ENCODE results near the gene DAZAP2. TPM values are rescaled to one million over a fixed set of nuclear protein-coding genes. Genes with fewer than 3 reads are reported as not detected.

The DAZAP2 gene
- polyA plus RNA-seq, 1 donor from 2014 or later, result 97.9 TPM

DNA sequence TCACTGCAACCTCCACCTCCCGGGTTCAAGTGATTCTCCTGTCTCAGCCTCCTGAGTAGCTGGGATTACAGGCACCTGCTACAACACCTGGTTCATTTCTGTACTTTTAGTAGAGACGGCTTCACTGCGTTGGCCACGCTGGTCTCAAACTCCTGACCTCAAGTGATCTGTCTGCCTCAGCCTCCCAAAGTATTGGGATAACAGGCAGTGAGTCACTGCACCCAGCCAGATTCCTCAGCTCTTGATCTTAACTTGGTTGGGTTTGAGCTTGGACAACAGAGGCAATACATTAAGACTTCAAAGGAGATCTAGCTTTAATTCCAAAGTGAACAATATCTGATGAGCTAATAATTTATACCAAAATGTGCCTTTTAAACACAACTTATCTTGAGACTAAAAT, 5.6 kb downstream of the DAZAP2 start:
- no peaks in the 10 kb centered on the region for H3K9me3 ChIP-seq (ENCODE audit: low read length)
- H3K79me2 ChIP-seq (replicated peaks; ENCODE audit: insufficient read depth, low read length), result peaks cover 11% of the 10 kb centered on the region
- H3K4me2 ChIP-seq (ENCODE audit: low read length), result no peak overlapping the region
- H3K9me2 ChIP-seq (ENCODE audit: insufficient read depth, low read length), result no peaks in the 10 kb centered on the region
- H4K20me1 ChIP-seq (ENCODE audit: insufficient read depth), result no peaks in the 10 kb centered on the region
- H3K27ac ChIP-seq (ENCODE audit: low read length), result no peak overlapping the region
- TF ChIP-seq, protein P1, sequence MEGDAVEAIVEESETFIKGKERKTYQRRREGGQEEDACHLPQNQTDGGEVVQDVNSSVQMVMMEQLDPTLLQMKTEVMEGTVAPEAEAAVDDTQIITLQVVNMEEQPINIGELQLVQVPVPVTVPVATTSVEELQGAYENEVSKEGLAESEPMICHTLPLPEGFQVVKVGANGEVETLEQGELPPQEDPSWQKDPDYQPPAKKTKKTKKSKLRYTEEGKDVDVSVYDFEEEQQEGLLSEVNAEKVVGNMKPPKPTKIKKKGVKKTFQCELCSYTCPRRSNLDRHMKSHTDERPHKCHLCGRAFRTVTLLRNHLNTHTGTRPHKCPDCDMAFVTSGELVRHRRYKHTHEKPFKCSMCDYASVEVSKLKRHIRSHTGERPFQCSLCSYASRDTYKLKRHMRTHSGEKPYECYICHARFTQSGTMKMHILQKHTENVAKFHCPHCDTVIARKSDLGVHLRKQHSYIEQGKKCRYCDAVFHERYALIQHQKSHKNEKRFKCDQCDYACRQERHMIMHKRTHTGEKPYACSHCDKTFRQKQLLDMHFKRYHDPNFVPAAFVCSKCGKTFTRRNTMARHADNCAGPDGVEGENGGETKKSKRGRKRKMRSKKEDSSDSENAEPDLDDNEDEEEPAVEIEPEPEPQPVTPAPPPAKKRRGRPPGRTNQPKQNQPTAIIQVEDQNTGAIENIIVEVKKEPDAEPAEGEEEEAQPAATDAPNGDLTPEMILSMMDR (IDR thresholded peaks at IDR 0.05; ENCODE audit: poor library complexity, severe bottlenecking), result no peak
- no peak for TF ChIP-seq TAF1 (IDR thresholded peaks at IDR 0.05; ENCODE audit: low read depth)
- TF ChIP-seq, protein P2, sequence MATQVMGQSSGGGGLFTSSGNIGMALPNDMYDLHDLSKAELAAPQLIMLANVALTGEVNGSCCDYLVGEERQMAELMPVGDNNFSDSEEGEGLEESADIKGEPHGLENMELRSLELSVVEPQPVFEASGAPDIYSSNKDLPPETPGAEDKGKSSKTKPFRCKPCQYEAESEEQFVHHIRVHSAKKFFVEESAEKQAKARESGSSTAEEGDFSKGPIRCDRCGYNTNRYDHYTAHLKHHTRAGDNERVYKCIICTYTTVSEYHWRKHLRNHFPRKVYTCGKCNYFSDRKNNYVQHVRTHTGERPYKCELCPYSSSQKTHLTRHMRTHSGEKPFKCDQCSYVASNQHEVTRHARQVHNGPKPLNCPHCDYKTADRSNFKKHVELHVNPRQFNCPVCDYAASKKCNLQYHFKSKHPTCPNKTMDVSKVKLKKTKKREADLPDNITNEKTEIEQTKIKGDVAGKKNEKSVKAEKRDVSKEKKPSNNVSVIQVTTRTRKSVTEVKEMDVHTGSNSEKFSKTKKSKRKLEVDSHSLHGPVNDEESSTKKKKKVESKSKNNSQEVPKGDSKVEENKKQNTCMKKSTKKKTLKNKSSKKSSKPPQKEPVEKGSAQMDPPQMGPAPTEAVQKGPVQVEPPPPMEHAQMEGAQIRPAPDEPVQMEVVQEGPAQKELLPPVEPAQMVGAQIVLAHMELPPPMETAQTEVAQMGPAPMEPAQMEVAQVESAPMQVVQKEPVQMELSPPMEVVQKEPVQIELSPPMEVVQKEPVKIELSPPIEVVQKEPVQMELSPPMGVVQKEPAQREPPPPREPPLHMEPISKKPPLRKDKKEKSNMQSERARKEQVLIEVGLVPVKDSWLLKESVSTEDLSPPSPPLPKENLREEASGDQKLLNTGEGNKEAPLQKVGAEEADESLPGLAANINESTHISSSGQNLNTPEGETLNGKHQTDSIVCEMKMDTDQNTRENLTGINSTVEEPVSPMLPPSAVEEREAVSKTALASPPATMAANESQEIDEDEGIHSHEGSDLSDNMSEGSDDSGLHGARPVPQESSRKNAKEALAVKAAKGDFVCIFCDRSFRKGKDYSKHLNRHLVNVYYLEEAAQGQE (IDR thresholded peaks at IDR 0.05; ENCODE audit: borderline replicate concordance), result no peak
- no peak for TF ChIP-seq SMC3 (conservative IDR thresholded peaks at IDR 0.05; ENCODE audit: poor library complexity)
- no peak for TF ChIP-seq RAD21 (conservative IDR thresholded peaks at IDR 0.05)
- no peak for TF ChIP-seq POLR2AphosphoS5 (IDR thresholded peaks at IDR 0.05)
- no peak for TF ChIP-seq EP300 (conservative IDR thresholded peaks at IDR 0.05; ENCODE audit: poor library complexity, severe bottlenecking)
- TF ChIP-seq EZH2 (IDR thresholded peaks at IDR 0.05; ENCODE audit: borderline replicate concordance, insufficient read depth, low read length, poor library complexity, severe bottlenecking), result no peak
- TF ChIP-seq MXI1 (conservative IDR thresholded peaks at IDR 0.05; ENCODE audit: poor library complexity, severe bottlenecking), result no peak
- H3F3A ChIP-seq (ENCODE audit: insufficient read depth, low read length, poor library complexity, severe bottlenecking), result no peaks in the 10 kb centered on the region
- no peak overlapping the region for H2AFZ ChIP-seq (ENCODE audit: low read depth, low read length)
- H3K36me3 ChIP-seq (ENCODE audit: insufficient read depth, low read length), result peaks cover 6% of the 10 kb centered on the region
- no peak overlapping the region for H3K4me3 ChIP-seq (ENCODE audit: low read length)
- H3K27me3 ChIP-seq (ENCODE audit: insufficient read depth, low read depth, low read length), result no peaks in the 10 kb centered on the region
- no peak overlapping the region for H3K9ac ChIP-seq (ENCODE audit: low read length)

DNA sequence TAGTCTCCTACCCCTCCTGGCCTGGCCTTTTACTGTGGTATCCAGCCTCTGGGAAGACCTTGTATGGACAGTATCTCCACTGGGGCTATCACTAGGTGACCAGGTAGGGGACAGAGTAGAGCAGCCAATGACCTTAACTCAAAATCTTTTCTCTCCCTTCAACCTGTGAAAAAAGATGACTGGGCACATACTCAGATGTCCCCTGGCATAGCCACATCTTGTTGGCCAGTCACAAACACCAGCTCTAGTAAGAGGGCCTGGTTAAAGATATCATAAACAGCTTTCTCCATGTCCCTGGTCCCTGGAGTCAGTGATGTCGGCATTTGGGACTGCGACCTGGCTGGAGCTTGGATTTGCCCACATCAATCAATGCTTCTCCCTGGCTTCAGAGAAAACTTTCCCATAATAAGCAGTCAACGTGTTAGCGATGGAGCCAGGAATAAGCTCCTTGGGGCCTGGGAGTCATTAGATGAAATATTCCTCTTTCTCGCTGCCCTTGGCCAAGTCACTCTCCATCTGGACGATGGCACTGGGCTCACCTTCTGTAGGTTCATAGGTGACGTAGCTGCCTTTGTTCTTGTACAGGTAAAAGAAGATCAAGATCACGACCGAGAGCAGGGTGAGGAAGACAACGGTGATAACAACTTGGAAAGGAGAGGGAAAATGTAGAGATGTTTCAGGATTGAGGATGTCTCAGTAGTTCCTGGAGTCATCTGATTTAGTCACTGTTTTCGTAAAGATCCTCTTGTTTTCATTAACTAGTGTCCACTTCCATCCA, 7.0 kb downstream of the DAZAP2 start:
- no peak overlapping the region for H3K9ac ChIP-seq (ENCODE audit: low read length)
- TF ChIP-seq RAD21 (conservative IDR thresholded peaks at IDR 0.05), result no peak
- TF ChIP-seq POLR2AphosphoS5 (IDR thresholded peaks at IDR 0.05), result no peak
- TF ChIP-seq EP300 (conservative IDR thresholded peaks at IDR 0.05; ENCODE audit: poor library complexity, severe bottlenecking), result no peak
- no peak for TF ChIP-seq EZH2 (IDR thresholded peaks at IDR 0.05; ENCODE audit: borderline replicate concordance, insufficient read depth, low read length, poor library complexity, severe bottlenecking)
- TF ChIP-seq SMC3 (conservative IDR thresholded peaks at IDR 0.05; ENCODE audit: poor library complexity), result no peak
- no peak for TF ChIP-seq TAF1 (IDR thresholded peaks at IDR 0.05; ENCODE audit: low read depth)
- no peak for TF ChIP-seq MXI1 (conservative IDR thresholded peaks at IDR 0.05; ENCODE audit: poor library complexity, severe bottlenecking)
- TF ChIP-seq, protein P2 (IDR thresholded peaks at IDR 0.05; ENCODE audit: borderline replicate concordance), result no peak
- TF ChIP-seq, protein P1 (IDR thresholded peaks at IDR 0.05; ENCODE audit: poor library complexity, severe bottlenecking), result no peak
- H3K9me3 ChIP-seq (ENCODE audit: low read length), result no peaks in the 10 kb centered on the region
- no peak overlapping the region for H3K4me3 ChIP-seq (ENCODE audit: low read length)
- H4K20me1 ChIP-seq (ENCODE audit: insufficient read depth), result no peaks in the 10 kb centered on the region
- H3K9me2 ChIP-seq (ENCODE audit: insufficient read depth, low read length), result no peaks in the 10 kb centered on the region
- no peak overlapping the region for H3K4me2 ChIP-seq (ENCODE audit: low read length)
- H3F3A ChIP-seq (ENCODE audit: insufficient read depth, low read length, poor library complexity, severe bottlenecking), result no peaks in the 10 kb centered on the region
- H3K27ac ChIP-seq (ENCODE audit: low read length), result no peak overlapping the region
- peaks cover 5% of the 10 kb centered on the region for H3K36me3 ChIP-seq (ENCODE audit: insufficient read depth, low read length)
- no peaks in the 10 kb centered on the region for H3K27me3 ChIP-seq (ENCODE audit: insufficient read depth, low read depth, low read length)
- no peak overlapping the region for H2AFZ ChIP-seq (ENCODE audit: low read depth, low read length)
- H3K79me2 ChIP-seq (replicated peaks; ENCODE audit: insufficient read depth, low read length), result no peaks in the 10 kb centered on the region

Measured in neural cell (in vitro differentiated cells).